Measurements from ENCODE around the gene CD160.

Gene CD160

GRCh38 chr1:145702826-145703225, 16.5 kb upstream of the CD160 start:
- no peak for DNase-seq (ENCODE audit: low read depth)
- no peak for TF ChIP-seq CTCF (conservative IDR thresholded peaks at IDR 0.05; ENCODE audit: low read depth, low read length)
- H3K4me3 ChIP-seq (ENCODE audit: low read depth, low read length), result no peak overlapping the region

GRCh38 chr1:145705622-145706021, 13.7 kb upstream of the CD160 start:
- no peak for DNase-seq (ENCODE audit: low read depth)
- TF ChIP-seq CTCF (conservative IDR thresholded peaks at IDR 0.05; ENCODE audit: low read depth, low read length), result no peak
- H3K4me3 ChIP-seq (ENCODE audit: low read depth, low read length), result no peak overlapping the region

- no peak for TF ChIP-seq CTCF (conservative IDR thresholded peaks at IDR 0.05; ENCODE audit: low read depth, low read length)
- no peak for DNase-seq (ENCODE audit: low read depth)
- H3K4me3 ChIP-seq (ENCODE audit: low read depth, low read length), result no peak overlapping the region
Measured at GRCh38 chr1:145706086-145706664, 13.1 kb upstream of the CD160 start.

- DNase-seq (ENCODE audit: low read depth), result no peak
- H3K4me3 ChIP-seq (ENCODE audit: low read depth, low read length), result no peak within 1 kb of the TSS
- no peak for TF ChIP-seq CTCF (conservative IDR thresholded peaks at IDR 0.05; ENCODE audit: low read depth, low read length)
Measured at GRCh38 chr1:145707183-145707867, 12.0 kb upstream of the CD160 start, which contains the start of gene PDZK1. Gene PDZK1 (minus strand): TSS chr1:145707368. CDS start chr1:145688021, 19,347 bp downstream.

GRCh38 chr1:145708063-145708462, 11.2 kb upstream of the CD160 start:
- DNase-seq (ENCODE audit: low read depth), result no peak
- H3K4me3 ChIP-seq (ENCODE audit: low read depth, low read length), result no peak overlapping the region
- no peak for TF ChIP-seq CTCF (conservative IDR thresholded peaks at IDR 0.05; ENCODE audit: low read depth, low read length)

- no peak overlapping the region for H3K4me3 ChIP-seq (ENCODE audit: low read depth, low read length)
- no peak for TF ChIP-seq CTCF (conservative IDR thresholded peaks at IDR 0.05; ENCODE audit: low read depth, low read length)
- DNase-seq (ENCODE audit: low read depth), result no peak
Measured at GRCh38 chr1:145710291-145711027, 8.8 kb upstream of the CD160 start.

All from choroid plexus epithelial cell (primary cell).